ENCODE results near the gene KCMF1. TPM values are rescaled to one million over a fixed set of nuclear protein-coding genes. Genes with fewer than 3 reads are reported as not detected.

KCMF1 gene
- total and polyA plus RNA-seq, 2 of the 13 experiments (the other 11 are each of a cell fraction or from before 2014, with no cell fraction given): 62.1 to 116 TPM

DNA sequence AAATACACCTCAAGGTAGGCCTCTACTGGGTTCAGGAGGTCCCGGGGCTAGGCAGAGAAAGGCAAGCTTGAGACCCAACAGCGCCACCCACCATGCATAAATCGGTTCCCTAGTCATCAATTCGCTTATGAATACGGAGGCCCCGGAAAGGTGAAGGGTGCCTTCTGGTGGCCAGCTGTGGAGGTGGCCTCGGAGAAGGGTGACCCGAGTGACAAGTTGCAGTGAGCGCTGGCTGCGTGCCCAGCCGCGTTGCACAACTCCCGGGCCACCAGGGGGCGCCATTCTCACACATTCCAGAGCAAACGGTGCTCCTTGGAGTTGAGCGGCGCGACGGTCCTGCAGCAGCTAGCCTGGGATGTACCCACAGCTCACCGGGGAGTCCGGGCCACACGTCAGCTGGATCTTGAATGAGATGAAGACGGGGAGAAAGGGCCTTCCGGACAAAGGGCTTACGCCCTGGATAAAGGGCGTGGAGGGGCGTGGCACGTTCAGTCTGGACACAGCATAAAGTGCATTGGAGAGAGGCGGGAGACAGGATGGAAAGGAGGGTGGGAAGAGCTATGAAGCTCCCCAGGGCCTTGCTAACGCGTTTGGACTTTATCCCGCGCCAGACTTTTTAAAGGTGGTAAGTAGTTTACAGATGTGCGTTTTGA is 45.1 kb upstream of the KCMF1 start (continued):
- TF ChIP-seq SKI (IDR thresholded peaks at IDR 0.05; ENCODE audit: partially characterized antibody) (peak; percentile 93), ZNF253 (CRISPR knock-in tag; IDR thresholded peaks at IDR 0.05; ENCODE audit: borderline replicate concordance) (0 out of 2 replicates have a peak, but pooled peaks have one; percentile 37), SRSF9 (IDR thresholded peaks at IDR 0.05; ENCODE audit: borderline replicate concordance, insufficient read depth, low read depth, low read length, poor library complexity, severe bottlenecking) (no peak), SNRNP70 (IDR thresholded peaks at IDR 0.05; ENCODE audit: low read depth, low read length) (no peak), MAZ (IDR thresholded peaks at IDR 0.05; ENCODE audit: borderline replicate concordance, low read depth, low read length) (peak; percentile 58; the same call in 1 of the 2 replicates), MAZ (CRISPR knock-in tag; IDR thresholded peaks at IDR 0.05; ENCODE audit: low read depth) (peak; percentile 90), KIAA2018 (CRISPR knock-in tag; IDR thresholded peaks at IDR 0.05; ENCODE audit: borderline replicate concordance) (0 out of 2 replicates have a peak, but pooled peaks have one; percentile 87), DNMT3B (CRISPR knock-in tag; conservative IDR thresholded peaks at IDR 0.05) (peak; percentile 69; the same call in 1 of the 2 replicates), BRD4 (CRISPR knock-in tag; IDR thresholded peaks at IDR 0.05) (peak; percentile 70; the same call in 1 of the 2 replicates), MAFK (conservative IDR thresholded peaks at IDR 0.05 in 1 of 2, IDR thresholded peaks at IDR 0.05 in 1 of 2; ENCODE audit: low read length in 2 of 2) (peak; percentile 12 to 30; a peak in 3 of 4 replicates), ZNF549 (CRISPR knock-in tag; IDR thresholded peaks at IDR 0.05) (no peak), SNAPC2 (CRISPR knock-in tag; IDR thresholded peaks at IDR 0.05) (peak; percentile 54; the same call in 1 of the 2 replicates), NFYC (CRISPR knock-in tag; IDR thresholded peaks at IDR 0.05) (peak; percentile 59), ZNF275 (CRISPR knock-in tag; IDR thresholded peaks at IDR 0.05; ENCODE audit: borderline replicate concordance) (0 out of 2 replicates have a peak, but pooled peaks have one; percentile 35), REPIN1 (CRISPR knock-in tag; IDR thresholded peaks at IDR 0.05; ENCODE audit: borderline replicate concordance, low read depth) (peak; percentile 97), HNF4A (CRISPR knock-in tag; IDR thresholded peaks at IDR 0.05) (peak; percentile 78)
- TF ChIP-seq, protein P1, sequence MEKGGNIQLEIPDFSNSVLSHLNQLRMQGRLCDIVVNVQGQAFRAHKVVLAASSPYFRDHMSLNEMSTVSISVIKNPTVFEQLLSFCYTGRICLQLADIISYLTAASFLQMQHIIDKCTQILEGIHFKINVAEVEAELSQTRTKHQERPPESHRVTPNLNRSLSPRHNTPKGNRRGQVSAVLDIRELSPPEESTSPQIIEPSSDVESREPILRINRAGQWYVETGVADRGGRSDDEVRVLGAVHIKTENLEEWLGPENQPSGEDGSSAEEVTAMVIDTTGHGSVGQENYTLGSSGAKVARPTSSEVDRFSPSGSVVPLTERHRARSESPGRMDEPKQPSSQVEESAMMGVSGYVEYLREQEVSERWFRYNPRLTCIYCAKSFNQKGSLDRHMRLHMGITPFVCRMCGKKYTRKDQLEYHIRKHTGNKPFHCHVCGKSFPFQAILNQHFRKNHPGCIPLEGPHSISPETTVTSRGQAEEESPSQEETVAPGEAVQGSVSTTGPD (CRISPR knock-in tag; IDR thresholded peaks at IDR 0.05): no peak
